NCI-H2029 (cell line): ENCODE measurements around the gene PUM2.
"Not testable (repeated sequence)": the region's sequence is repeated elsewhere in the genome, so short reads cannot be mapped to it uniquely, and the experiment has no call there.

ENCODE experiments used
- DNase-seq: peaks from one replicate; lab custom pipeline; 2025; lab: John Stamatoyannopoulos, UW

Gene PUM2

GRCh38 chr2:20368706-20369105 lies 18.1 kb upstream of the PUM2 start:
- no peak for DNase-seq

- DNase-seq = not testable (repeated sequence)
Measured at GRCh38 chr2:20367929-20368328, 17.3 kb upstream of the PUM2 start.

- no peak for DNase-seq
Measured at GRCh38 chr2:20366672-20367116, 16.1 kb upstream of the PUM2 start.

GRCh38 chr2:20365249-20365817 lies 14.7 kb upstream of the PUM2 start:
- DNase-seq = no peak

GRCh38 chr2:20363578-20363977 lies 12.9 kb upstream of the PUM2 start:
- no peak for DNase-seq

GRCh38 chr2:20362701-20363435 lies 12.2 kb upstream of the PUM2 start:
- DNase-seq = no peak

- no peak for DNase-seq
Measured at GRCh38 chr2:20361893-20362292, 11.2 kb upstream of the PUM2 start.

GRCh38 chr2:20359096-20359495 lies 8.5 kb upstream of the PUM2 start:
- DNase-seq = no peak

- no peak for DNase-seq
Measured at GRCh38 chr2:20357638-20358389, 7.2 kb upstream of the PUM2 start.

- peak; percentile 80 for DNase-seq
Measured at GRCh38 chr2:20356042-20356441, 5.4 kb upstream of the PUM2 start.

- DNase-seq = no peak
Measured at GRCh38 chr2:20355131-20355530, 4.5 kb upstream of the PUM2 start.

GRCh38 chr2:20353241-20353992 lies 2.8 kb upstream of the PUM2 start:
- peak; percentile 69 for DNase-seq

GRCh38 chr2:20352581-20353216 lies 2.1 kb upstream of the PUM2 start:
- DNase-seq = no peak

GRCh38 chr2:20352230-20352578 lies 1.6 kb upstream of the PUM2 start:
- no peak for DNase-seq

- DNase-seq = peak; percentile 22
Measured at GRCh38 chr2:20351555-20352229, 1.0 kb upstream of the PUM2 start.

- DNase-seq = peak; percentile 38
Measured at GRCh38 chr2:20350041-20350712, 467 bp downstream of the PUM2 start.

GRCh38 chr2:20349513-20349921 lies 1.1 kb downstream of the PUM2 start:
- no peak for DNase-seq

- DNase-seq = no peak
Measured at GRCh38 chr2:20348542-20348941, 2.1 kb downstream of the PUM2 start.

- DNase-seq = no peak
Measured at GRCh38 chr2:20346565-20347381, 3.9 kb downstream of the PUM2 start.

- no peak for DNase-seq
Measured at GRCh38 chr2:20343128-20343527, 7.5 kb downstream of the PUM2 start.
